WI38 (cell line): ENCODE data around the gene ESYT2.

Experiments
- H3K4me3 ChIP-seq: 2 replicates; pipeline ENCODE4 v1.5.1; 2011; ENCODE audit warnings: low read depth, mild to moderate bottlenecking, control low read depth, low read length
- CTCF ChIP-seq: IDR thresholded peaks from 2 replicates; pipeline ENCODE4 v1.5.1; 2012; ENCODE audit warnings: low read depth, mild to moderate bottlenecking, control low read depth, low read length

Gene ESYT2

GRCh38 chr7:158728911-158729645, 100.2 kb downstream of the ESYT2 start:
- no peak overlapping the region for H3K4me3 ChIP-seq
- TF ChIP-seq CTCF: no peak

- no peak for TF ChIP-seq CTCF
Observed at GRCh38 chr7:158727690-158728089, 101.6 kb downstream of the ESYT2 start.

GRCh38 chr7:158726277-158726807, 103.0 kb downstream of the ESYT2 start:
- no peak overlapping the region for H3K4me3 ChIP-seq
- TF ChIP-seq CTCF: no peak

More at GRCh38 chr7:158727690-158728089, 101.6 kb downstream of the ESYT2 start:
- H3K4me3 ChIP-seq: no peak overlapping the region

- H3K4me3 ChIP-seq: no peak overlapping the region
- TF ChIP-seq CTCF: no peak
Observed at GRCh38 chr7:158725506-158725800, 103.9 kb downstream of the ESYT2 start.

GRCh38 chr7:158724658-158725505, 104.4 kb downstream of the ESYT2 start:
- TF ChIP-seq CTCF: no peak
- H3K4me3 ChIP-seq: no peak overlapping the region

GRCh38 chr7:158723714-158724385, 105.5 kb downstream of the ESYT2 start:
- H3K4me3 ChIP-seq: no peak overlapping the region
- no peak for TF ChIP-seq CTCF
